B cell (primary cell): ENCODE results near the gene PXMP4. TPM values are rescaled to one million over a fixed set of nuclear protein-coding genes. Genes with fewer than 3 reads are reported as not detected.

Source experiments
- ATAC-seq: fragments of 200-7000 bp; cut with Tn5 transposase; one replicate; pipeline ENCODE4 v1.10.0; 2021; ENCODE audit warnings: low read depth, mild to moderate bottlenecking, moderate number of reproducible peaks, moderate library complexity
- CTCF ChIA-PET: fragments of 350-600 bp; sonication (Branson Sonifier 250); formaldehyde crosslinking; loops from one replicate; lab custom pipeline; 2021; ENCODE audit warnings: antibody characterized with exemption, inconsistent platforms; lab: Charles Lee
- POLR2A ChIA-PET: fragments of 350-600 bp; sonication (Branson Sonifier 250); formaldehyde crosslinking; loops from one replicate; lab custom pipeline; 2021; ENCODE audit warnings: antibody characterized with exemption; lab: Charles Lee
- DNase-seq: peaks from one replicate; pipeline ENCODE4 v3.0.0; 2013
- H2AFZ ChIP-seq: 2 replicates; pipeline ENCODE4 v1.6.1; 2012; ENCODE audit warnings: mild to moderate bottlenecking, low read depth, low read length; ENCODE audit not compliant: insufficient read depth, poor library complexity, severe bottlenecking
- H3K27ac ChIP-seq, 2 donors: 1 replicate in 1 of 2; 2 replicates in 1 of 2; pipeline ENCODE4 v1.5.1; 2012 to 2013; ENCODE audit warnings: low read length in 2 of 2, mild to moderate bottlenecking in 2 of 2, moderate library complexity in 1 of 2
- H3K27me3 ChIP-seq, 4 experiments: fragments of 200-600 bp in 1 of 4; sonication (generic) in 1 of 4; replicated peaks in 1 of 4; 1 replicate in 2 of 4; 2 replicates in 2 of 4; pipeline versions ENCODE4 v1.6.1 to v1.7.0; 2013 to 2016; ENCODE audit warnings: low read length in 3 of 4, mild to moderate bottlenecking in 2 of 4, mixed read lengths in 1 of 4, moderate library complexity in 1 of 4; ENCODE audit not compliant: insufficient read depth in 4 of 4, control insufficient read depth in 3 of 4; ENCODE audit errors: control extremely low read depth in 1 of 4
- H3K36me3 ChIP-seq, 2 experiments: replicated peaks in 1 of 2; 1 replicate in 1 of 2; 2 replicates in 1 of 2; pipeline versions ENCODE4 v1.6.1 to v1.7.1; 2013; ENCODE audit warnings: low read length in 1 of 2; ENCODE audit not compliant: insufficient read depth in 2 of 2, control insufficient read depth in 1 of 2; ENCODE audit errors: control extremely low read depth in 1 of 2, extremely low read depth in 1 of 2
- H3K4me1 ChIP-seq, 2 donors: fragments of 200-600 bp in 1 of 2; sonication (generic) in 1 of 2; 1 replicate in 1 of 2; 2 replicates in 1 of 2; pipeline versions ENCODE4 v1.5.1 to v1.6.1; 2013 to 2017; ENCODE audit warnings: low read length in 2 of 2; ENCODE audit not compliant: control insufficient read depth in 2 of 2, insufficient read depth in 2 of 2
- H3K4me2 ChIP-seq: replicated peaks from 2 replicates; pipeline ENCODE3; 2012; ENCODE audit warnings: mild to moderate bottlenecking, low read depth, low read length; ENCODE audit not compliant: poor library complexity, severe bottlenecking
- H3K4me3 ChIP-seq, 5 experiments: fragments of 200-600 bp in 1 of 5; sonication (generic) in 1 of 5; 1 replicate in 3 of 5; 2 replicates in 2 of 5; pipeline versions ENCODE4 v1.5.1 to v1.7.0; 2011 to 2016; ENCODE audit warnings: low read length in 4 of 5, mild to moderate bottlenecking in 4 of 5, low read depth in 2 of 5, control low read depth in 1 of 5, moderate library complexity in 1 of 5; ENCODE audit not compliant: insufficient read depth in 1 of 5; ENCODE audit errors: control extremely low read depth in 1 of 5, extremely low read depth in 1 of 5
- H3K79me2 ChIP-seq: fragments of 200-600 bp; sonication (generic); one replicate; pipeline ENCODE4 v1.6.0; 2016; ENCODE audit warnings: low read length; ENCODE audit not compliant: control insufficient read depth, insufficient read depth
- H3K9ac ChIP-seq: fragments of 200-600 bp; sonication (generic); 2 replicates; pipeline ENCODE4 v1.6.1; 2017; ENCODE audit warnings: mild to moderate bottlenecking, low read length, moderate library complexity
- H3K9me3 ChIP-seq, 3 donors: one replicate each; pipeline versions ENCODE4 v1.6.1 to v1.7.1; 2013; ENCODE audit warnings: low read length in 2 of 3; ENCODE audit not compliant: control insufficient read depth in 2 of 3, insufficient read depth in 1 of 3; ENCODE audit errors: control extremely low read depth in 1 of 3
- H4K20me1 ChIP-seq: 2 replicates; pipeline ENCODE4 v1.6.0; 2012; ENCODE audit warnings: mild to moderate bottlenecking, low read length; ENCODE audit not compliant: insufficient read depth, control insufficient read depth, poor library complexity, severe bottlenecking
- H3K27ac Mint-ChIP-seq: one replicate; pipeline ENCODE4 v1.8.0; 2021; ENCODE audit warnings: mixed read lengths
- H3K27me3 Mint-ChIP-seq: one replicate; pipeline ENCODE4 v1.8.0; 2021; ENCODE audit warnings: mixed read lengths
- H3K4me1 Mint-ChIP-seq: one replicate; pipeline ENCODE4 v1.8.0; 2021; ENCODE audit warnings: mixed read lengths
- H3K4me3 Mint-ChIP-seq: one replicate; pipeline ENCODE4 v1.8.0; 2021; ENCODE audit warnings: mixed read lengths
- H3K9me3 Mint-ChIP-seq: one replicate; pipeline ENCODE4 v1.8.0; 2022; ENCODE audit warnings: mixed read lengths; ENCODE audit not compliant: insufficient read depth
- CTCF ChIP-seq: fragments of 200-600 bp; IDR thresholded peaks from one replicate; pipeline ENCODE4 v1.8.0; 2022; ENCODE audit warnings: antibody characterized with exemption, mild to moderate bottlenecking
- EZH2 ChIP-seq: IDR thresholded peaks from 2 replicates; pipeline ENCODE4 v1.6.1; 2012; ENCODE audit warnings: borderline replicate concordance, low read depth, mild to moderate bottlenecking, moderate library complexity, low read length; ENCODE audit not compliant: insufficient read depth, poor library complexity, severe bottlenecking
- WGBS: methylation state at CpG from one replicate; pipeline ENCODE4 v1.1.5; 2013; ENCODE audit warnings: missing lambda C conversion rate; ENCODE audit not compliant: insufficient coverage; 5-methylcytosine and 5-hydroxymethylcytosine counted together
- intact Hi-C: fragments of 100-400 bp; cut with micrococcal nuclease; formaldehyde crosslinking; loops from one replicate; pipeline ENCODE4 v1.10.0; 2022
- polyA plus RNA-seq: library from polyadenylated mRNA; depleted of rRNA; stranded (reverse); fragments of >200 nt; gene quantifications from 2 replicates; pipeline ENCODE4 v1.2.3, GENCODE V29; 2012
- total RNA-seq, 2 donors: library from RNA; stranded (reverse); fragments of 120-200 nt in 1 of 2; gene quantifications; 1 replicate in 1 of 2; 2 replicates in 1 of 2; pipeline versions ENCODE4 v1.2.3 to v1.2.4, GENCODE V29; 2013 to 2022

The PXMP4 gene
- total and polyA plus RNA-seq, 2 donors (not counting 1 experiment from before 2014, with no cell fraction given) = 5.0 to 6.6 TPM

- H3K4me1 ChIP-seq = peaks cover 11 to 18% of the 10 kb centered on the region in 2 donors
- no peaks in the 10 kb centered on the region for H3K9me3 ChIP-seq
- H3K4me3 ChIP-seq = no peak overlapping the region
- DNase-seq = no peak
- H3K4me2 ChIP-seq = no peak overlapping the region
- 98% methylated on average over 18 of the region's 21 CpGs for WGBS
- no peaks in the 10 kb centered on the region for H4K20me1 ChIP-seq
- H3K27ac ChIP-seq = no peak overlapping the region
- Mint-ChIP-seq H3K9me3 (no peaks in the 10 kb centered on the region), H3K27ac (no peak overlapping the region), H3K4me3 (no peak overlapping the region), H3K4me1 (peaks cover 14% of the 10 kb centered on the region), H3K27me3 (no peaks in the 10 kb centered on the region)
- TF ChIP-seq EZH2 = no peak
- TF ChIP-seq CTCF = no peak
- CTCF ChIA-PET = no interaction called here
- H3K9ac ChIP-seq = no peak overlapping the region
- no peak for ATAC-seq
- no peaks in the 10 kb centered on the region for H3K36me3 ChIP-seq
- H3K79me2 ChIP-seq = peaks cover 6% of the 10 kb centered on the region
- H2AFZ ChIP-seq = no peak overlapping the region
- POLR2A ChIA-PET = no interaction called here
- intact Hi-C loops = loop anchor here (5.0 kb wide), 1 partner anchor 452 kb away; the partner anchor contains the start of gene EIF2S2
- no peaks in the 10 kb centered on the region for H3K27me3 ChIP-seq
These were observed 60.0 kb downstream of the PXMP4 start for GRCh38 chr20:33660035-33660684.

GRCh38 chr20:33659341-33660034 lies 60.6 kb downstream of the PXMP4 start:
- Histone ChIP-seq H3K27me3 (no peaks in the 10 kb centered on the region), H3K4me3 (no peak overlapping the region), H3K4me1 (peaks cover 11 to 16% of the 10 kb centered on the region in 2 donors), H3K9ac (no peak overlapping the region), H3K79me2 (peaks cover 6% of the 10 kb centered on the region), H2AFZ (no peak overlapping the region), H3K9me3 (no peaks in the 10 kb centered on the region), H3K4me2 (no peak overlapping the region), H4K20me1 (no peaks in the 10 kb centered on the region), H3K27ac (no peak overlapping the region), H3K36me3 (no peaks in the 10 kb centered on the region)
- WGBS = 96% methylated on average over 32 of the region's 32 CpGs
- H3K9me3 Mint-ChIP-seq = no peaks in the 10 kb centered on the region
- TF ChIP-seq EZH2 (no peak), CTCF (no peak)
- no peaks in the 10 kb centered on the region for H3K27me3 Mint-ChIP-seq
- ChIA-PET CTCF (interaction anchor here (0.6 to 1.0 kb wide), 2 partner anchors 8 to 155 kb away, joined by 3 read pairs; no protein-coding TSS in a partner anchor), POLR2A (no interaction called here)
- no peak overlapping the region for H3K4me3 Mint-ChIP-seq
- DNase-seq (no peak), ATAC-seq (no peak)
- H3K4me1 Mint-ChIP-seq = peaks cover 9% of the 10 kb centered on the region
- intact Hi-C loops = loop anchor here (5.0 kb wide), 1 partner anchor 453 kb away; the partner anchor contains the start of gene EIF2S2
- no peak overlapping the region for H3K27ac Mint-ChIP-seq
